Testis (tissue), 2 donors: Measurements from ENCODE around the gene APCDD1L.

Experiments used
- POLR2A ChIP-seq: fragments of 450-650 bp; IDR thresholded peaks from one replicate; pipeline ENCODE4 v1.6.1; 2017; ENCODE audit warnings: antibody characterized with exemption, mild to moderate bottlenecking, moderate library complexity
- TF ChIP-seq, protein P1 (sequence below), 3 experiments: fragments of 450-650 bp in 2 of 3; fragments of 200-600 bp in 1 of 3; sonication (generic) in 1 of 3; IDR thresholded peaks; one replicate each; pipeline ENCODE4 v1.5.1; 2016 to 2019; ENCODE audit warnings: antibody characterized with exemption in 3 of 3, mild to moderate bottlenecking in 2 of 3, moderate library complexity in 1 of 3

DNA sequence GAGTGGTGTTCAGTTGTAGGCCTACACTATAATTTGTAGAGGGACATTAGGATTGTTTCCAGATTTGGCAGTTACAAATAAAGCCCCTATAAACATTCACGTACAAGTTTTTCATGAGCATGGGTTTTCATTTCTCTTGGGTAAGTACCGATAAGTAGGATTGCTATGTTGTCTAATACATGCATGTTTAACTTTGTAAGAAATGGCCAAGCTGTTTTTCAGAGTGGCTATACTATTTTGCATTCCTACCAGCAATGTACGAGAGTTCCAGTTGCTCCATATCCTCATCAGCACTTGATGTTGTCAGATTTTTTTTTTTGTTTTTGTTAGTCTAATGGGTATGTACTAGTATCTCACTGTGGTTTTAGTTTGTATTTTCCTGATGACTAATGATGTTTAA, 11.2 kb upstream of the APCDD1L start:
- TF ChIP-seq, protein P1, sequence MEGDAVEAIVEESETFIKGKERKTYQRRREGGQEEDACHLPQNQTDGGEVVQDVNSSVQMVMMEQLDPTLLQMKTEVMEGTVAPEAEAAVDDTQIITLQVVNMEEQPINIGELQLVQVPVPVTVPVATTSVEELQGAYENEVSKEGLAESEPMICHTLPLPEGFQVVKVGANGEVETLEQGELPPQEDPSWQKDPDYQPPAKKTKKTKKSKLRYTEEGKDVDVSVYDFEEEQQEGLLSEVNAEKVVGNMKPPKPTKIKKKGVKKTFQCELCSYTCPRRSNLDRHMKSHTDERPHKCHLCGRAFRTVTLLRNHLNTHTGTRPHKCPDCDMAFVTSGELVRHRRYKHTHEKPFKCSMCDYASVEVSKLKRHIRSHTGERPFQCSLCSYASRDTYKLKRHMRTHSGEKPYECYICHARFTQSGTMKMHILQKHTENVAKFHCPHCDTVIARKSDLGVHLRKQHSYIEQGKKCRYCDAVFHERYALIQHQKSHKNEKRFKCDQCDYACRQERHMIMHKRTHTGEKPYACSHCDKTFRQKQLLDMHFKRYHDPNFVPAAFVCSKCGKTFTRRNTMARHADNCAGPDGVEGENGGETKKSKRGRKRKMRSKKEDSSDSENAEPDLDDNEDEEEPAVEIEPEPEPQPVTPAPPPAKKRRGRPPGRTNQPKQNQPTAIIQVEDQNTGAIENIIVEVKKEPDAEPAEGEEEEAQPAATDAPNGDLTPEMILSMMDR (IDR thresholded peaks at IDR 0.05): no peak
- no peak for TF ChIP-seq POLR2A
